NCI-H82 (cell line): ENCODE results near the gene ARHGAP18.

Source experiments
- DNase-seq: peaks from one replicate; lab custom pipeline; 2025; lab: John Stamatoyannopoulos, UW

Gene ARHGAP18, protein sequence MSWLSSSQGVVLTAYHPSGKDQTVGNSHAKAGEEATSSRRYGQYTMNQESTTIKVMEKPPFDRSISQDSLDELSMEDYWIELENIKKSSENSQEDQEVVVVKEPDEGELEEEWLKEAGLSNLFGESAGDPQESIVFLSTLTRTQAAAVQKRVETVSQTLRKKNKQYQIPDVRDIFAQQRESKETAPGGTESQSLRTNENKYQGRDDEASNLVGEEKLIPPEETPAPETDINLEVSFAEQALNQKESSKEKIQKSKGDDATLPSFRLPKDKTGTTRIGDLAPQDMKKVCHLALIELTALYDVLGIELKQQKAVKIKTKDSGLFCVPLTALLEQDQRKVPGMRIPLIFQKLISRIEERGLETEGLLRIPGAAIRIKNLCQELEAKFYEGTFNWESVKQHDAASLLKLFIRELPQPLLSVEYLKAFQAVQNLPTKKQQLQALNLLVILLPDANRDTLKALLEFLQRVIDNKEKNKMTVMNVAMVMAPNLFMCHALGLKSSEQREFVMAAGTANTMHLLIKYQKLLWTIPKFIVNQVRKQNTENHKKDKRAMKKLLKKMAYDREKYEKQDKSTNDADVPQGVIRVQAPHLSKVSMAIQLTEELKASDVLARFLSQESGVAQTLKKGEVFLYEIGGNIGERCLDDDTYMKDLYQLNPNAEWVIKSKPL

DNA sequence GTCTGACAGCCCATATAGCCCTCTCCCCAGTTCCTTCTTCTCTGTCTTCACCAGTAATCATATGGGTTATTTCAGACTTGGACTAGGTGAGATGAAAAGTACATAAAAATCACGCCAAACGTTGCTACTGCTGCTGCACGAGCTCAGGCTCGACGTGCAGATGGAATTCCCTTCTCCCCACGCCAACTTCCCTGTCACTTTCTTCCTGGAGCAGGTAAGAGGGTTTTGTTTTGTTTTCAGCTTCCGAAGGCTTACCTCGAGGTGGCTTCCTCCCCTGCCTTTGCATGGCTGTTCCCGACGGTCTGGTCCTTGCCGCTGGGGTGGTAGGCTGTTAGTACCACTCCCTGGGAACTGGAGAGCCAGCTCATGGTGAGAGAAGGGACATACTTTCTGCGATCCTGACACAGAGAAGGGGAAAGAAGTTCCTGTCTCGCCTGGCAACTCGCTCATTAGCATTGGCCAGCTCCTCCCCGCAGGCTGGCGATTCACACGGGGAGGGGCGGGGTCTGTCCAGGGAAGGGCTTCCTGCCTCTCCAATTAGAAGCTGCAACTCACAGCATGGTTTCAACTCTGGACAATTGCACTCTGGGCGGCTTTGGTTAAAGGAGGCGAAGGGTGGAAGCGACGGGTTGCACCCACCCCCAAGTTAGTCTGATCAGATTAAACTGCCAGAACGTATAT, at the start of gene ARHGAP18:
TSS of gene ARHGAP18 (minus strand) at position 409 of the 681 bp plus-strand sequence. CDS start at position 368, 41 bp downstream.
- DNase-seq: peak; percentile 97

DNA sequence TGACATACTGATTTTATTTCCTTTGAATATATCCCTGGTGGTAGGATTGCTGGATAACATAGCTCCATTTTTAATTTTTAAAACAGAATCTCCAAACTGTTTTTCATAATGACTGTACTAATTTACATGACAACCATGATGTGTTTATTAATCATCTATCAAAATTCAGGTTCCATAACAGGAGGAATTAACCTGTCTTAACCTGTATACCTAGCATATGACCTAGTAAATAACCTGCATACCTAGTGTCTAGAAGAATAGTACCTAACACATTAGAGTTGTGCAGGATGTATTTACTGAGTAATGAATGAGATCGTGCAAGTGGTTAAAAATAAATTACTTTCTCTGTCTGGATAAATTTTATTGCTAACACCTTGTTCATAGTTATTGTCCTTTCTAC, 45.8 kb upstream of the ARHGAP18 start:
- DNase-seq: no peak

DNA sequence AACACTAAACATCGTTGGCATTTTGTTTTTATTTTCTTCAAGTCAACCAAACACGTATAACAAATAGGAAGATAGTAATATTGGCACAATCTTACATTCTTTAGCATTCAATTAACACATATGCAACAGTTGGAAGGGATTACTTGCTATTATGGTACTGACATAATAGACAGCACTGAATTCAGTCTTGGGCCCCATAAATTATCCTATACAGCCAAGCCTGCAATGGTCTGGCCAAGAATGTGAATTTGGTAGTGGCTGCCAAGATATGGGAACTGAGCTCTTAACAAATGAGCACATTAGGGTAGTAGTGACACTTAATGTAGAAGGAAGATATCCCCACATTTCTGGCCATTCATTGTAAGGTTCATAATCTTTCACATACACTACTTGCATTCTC, 44.8 kb upstream of the ARHGAP18 start:
- no peak for DNase-seq

DNA sequence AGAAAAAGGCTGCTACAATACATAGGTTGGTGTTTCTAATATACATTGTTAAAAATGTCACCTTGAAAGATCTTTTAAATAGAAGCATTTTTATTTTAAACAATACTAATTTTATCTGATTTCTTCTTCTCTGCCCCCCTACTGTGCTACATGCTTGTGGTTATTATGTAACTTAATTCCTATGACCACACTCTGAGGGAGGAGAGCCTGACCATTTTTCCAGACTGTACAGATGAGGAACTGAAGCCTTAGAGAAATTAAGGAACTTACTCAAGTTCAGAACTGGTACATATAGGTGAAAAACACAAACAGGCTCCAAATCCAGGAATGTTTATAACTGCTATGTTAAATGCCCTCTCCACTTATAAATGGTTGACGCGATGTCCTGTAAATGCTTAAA, 43.4 kb upstream of the ARHGAP18 start:
- DNase-seq: no peak

DNA sequence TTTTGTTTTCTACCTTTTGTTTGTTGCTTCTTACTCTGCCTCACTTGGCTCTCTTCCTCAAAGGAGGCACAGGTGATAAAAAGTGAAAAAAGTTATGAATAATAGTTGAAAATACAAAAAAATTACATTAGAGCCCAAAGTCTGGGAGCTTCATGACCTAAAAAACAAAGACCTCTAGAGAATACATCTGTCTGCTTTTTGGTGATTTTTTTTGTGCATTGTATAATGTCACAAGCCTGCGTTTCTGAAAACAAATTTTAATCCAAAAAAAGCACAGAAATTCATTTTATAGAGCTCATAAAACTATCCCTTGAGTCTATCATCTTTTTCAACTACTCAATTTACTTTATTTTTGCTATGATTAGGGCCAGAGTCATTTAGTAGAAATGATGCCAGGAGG, 41.4 kb upstream of the ARHGAP18 start:
- no peak for DNase-seq

DNA sequence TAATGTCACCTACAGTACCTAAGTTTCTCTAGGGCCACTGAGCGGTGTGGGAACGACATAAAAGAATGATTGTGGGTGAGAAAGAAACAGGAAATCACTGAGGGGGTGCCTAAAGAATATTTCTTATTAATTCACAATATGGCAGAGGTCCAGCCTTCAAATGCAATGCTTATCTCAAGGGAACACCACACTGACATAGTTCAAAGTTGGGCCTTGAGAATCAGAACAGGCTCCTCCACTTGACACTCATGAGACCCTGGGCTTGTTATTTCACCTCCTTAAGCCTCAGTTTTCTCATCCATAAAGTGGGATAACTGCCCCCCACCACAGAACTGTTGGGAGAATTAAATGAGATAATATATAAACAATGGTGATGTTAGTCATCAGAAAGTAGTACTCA, 40.4 kb upstream of the ARHGAP18 start:
- DNase-seq: no peak

DNA sequence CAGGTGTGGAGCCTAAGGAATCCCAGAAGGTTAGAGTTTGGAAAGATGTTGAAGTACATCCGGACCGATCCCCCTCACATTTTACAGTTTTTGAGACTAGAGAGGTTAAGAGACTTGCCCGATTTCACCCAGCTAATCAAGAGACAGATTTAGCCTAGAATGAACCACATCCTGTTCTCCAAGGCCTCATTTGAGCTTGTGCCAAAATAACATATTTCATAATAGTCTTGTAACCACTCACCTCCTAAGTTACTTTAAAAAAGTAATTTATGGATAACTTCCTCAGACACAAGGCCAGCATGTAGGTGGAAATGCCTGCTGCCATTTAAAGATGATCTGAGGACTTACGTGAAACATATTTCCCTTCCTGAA, 39.8 kb upstream of the ARHGAP18 start:
- no peak for DNase-seq

DNA sequence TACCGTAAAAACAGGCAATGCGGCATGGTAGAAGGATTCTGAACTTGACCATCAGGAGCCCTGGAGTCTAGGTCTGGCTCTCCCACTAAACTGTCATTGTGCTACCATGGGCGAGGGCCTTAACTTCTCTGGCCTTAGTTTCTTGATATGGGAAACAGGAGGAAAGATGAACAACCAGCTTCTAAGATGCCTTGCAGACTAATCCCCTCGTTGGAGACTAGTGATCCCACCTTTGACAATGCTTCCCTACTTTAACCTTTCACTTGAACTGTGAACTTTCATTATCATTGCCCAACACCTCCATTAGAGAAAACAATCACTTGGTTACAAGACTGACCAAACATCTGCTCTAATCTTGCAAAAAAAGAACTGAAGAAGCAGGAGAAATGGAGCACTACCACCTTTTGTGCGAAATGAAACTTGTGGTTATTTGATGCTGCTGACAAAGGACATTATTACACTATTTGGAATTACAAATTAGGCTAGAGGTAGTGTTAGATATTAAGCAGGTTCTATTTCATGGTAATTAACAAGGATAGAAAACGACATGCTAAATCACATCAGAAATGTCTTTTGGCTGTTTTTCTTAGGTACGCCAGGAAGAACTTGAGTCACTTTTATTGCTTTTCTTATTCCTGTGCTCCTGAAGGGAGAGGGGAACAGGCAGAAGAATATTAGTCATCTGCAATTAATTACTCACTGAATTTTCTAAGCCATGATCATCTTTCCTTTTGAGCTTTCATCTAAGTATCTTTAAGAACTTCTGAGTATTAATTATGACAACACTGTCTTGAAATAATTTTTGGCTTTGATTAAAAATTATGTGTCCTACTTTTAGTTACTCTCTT, 39.1 kb upstream of the ARHGAP18 start:
- no peak for DNase-seq

DNA sequence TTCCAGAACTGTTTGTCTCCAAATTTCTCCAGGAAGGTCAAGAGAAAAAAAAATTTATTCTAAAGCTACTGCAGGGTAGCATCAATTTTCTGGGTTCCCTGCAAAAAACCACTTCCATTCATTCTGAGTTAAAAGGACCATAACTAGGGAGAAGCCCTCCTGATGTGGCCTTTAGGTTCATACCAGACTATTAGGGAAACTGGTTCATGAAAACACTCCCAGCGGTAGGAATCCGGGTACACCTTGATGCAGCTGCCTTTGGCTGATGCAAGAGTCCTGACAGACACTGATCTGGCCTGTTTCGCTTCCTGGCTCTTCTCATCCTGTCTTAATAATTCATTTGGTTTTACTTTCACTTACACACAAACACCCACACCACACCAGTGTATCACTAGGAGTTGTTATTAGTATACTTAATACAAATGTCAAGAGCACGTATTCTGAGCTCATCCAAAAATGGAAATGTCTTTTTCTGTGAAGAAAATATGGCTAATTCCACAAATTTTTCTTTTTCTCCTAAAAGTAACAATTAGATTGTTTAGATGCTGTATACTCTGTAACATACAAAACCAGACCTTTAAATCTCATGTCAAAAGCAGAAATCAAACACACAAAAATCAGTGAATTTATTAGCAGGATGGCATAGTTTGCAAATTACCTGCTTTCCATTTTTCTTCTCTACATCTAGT, 38.4 kb upstream of the ARHGAP18 start:
- no peak for DNase-seq

DNA sequence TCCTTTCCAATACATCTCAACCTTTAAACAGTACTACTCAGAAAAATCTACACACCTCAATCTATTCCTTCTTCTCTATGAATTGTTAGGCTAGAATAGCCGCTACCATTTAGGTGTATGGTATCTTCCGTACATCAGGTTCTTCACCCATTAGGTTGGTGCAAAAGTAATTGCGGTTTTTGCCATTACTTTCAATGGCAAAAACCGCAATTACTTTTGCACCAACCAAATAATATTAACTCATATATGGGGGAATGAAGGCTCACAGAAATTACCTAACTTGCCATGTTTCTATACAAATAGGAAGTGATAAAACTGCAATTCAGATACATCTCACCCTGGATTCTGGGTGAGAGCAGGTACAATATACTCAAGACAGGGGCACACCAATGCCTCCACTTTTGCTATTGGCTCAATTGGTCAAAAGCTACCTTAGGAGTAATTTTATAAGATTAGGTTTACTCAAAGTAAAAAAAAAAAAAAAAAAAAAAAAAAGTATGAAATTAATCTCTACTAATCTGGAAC, 37.7 kb upstream of the ARHGAP18 start:
- no peak for DNase-seq

DNA sequence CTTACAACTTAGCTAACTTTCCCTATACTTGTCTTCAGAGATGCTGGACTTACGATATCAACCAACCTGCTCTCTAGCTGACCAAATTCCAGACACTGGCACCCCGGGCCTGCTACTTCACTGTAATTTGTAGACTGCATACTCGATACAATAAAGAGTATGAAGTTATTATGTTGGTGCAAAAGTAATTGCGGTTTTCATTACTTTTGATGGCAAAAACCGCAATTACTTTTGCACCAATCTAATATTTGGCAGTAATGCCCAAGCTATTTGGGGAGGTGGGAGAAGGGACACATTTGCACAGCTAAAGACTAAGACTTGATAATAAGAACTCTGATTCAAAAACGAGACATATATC, 34.9 kb upstream of the ARHGAP18 start:
- no peak for DNase-seq

DNA sequence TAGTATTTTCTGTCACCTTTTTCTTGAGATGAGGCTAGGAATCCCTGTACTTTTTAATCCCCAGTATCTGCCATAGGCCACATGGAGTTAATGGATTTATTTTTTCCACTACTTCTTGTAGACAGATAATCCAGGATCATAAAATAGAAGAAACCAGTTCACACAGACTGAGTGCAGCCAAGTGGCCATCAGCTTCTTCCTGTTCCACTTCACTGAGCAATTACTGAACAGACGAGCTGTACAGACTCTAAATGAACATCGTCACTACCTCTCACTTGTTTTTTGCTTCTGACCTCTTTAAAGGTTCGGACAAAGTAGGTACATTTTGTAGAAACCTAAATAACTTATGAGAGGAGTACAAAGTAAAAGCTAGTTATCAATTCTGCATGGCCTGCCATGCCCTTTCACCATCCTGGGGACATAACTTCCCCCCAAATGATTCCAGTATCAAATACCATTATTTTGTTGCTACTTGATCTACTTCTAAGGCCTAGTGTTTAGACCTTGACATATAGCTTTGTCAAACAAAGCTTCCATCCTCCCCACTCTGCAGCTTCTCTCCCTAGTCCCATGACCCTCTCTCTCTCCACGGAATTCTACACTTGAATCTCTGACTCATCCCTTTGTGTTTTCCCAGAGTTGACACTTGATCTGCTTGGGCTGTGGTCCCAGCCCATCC, 34.4 kb upstream of the ARHGAP18 start:
- peak; percentile 75 for DNase-seq

DNA sequence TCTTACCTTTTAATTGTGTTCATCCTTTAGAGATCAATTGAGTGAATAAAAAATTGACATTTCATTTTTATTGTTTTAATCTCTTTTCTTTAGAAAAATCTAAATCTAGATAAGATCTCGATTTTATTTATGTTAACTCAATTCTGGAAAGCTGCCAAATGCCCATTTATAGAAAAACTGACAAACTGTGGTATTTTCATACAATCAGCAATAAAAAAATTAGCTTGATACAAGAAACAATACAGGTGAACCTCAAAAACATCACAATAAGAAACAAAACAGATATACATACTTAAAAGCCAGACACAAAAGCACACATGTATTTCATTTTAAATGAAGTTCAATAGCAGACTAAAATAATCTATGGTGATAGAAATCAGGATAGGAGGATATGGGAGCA, 30.0 kb upstream of the ARHGAP18 start:
- no peak for DNase-seq

DNA sequence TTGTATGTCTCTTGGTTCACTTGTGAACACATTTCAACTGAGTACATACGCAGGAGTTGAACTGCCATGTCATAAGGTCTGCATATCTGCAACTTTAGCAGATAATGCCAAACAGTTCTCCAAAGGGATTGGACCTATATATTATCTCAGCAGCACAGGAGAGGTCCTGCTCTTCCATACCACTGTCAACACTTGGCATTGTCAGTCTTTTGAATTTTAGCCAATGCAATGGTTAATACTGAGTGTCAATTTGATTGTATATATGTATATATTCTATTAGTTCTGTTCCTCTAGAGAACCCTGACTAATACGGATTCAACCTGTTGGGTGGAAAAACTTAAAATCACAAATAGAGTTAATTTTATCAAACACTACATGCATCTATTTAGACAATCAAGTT, 26.1 kb upstream of the ARHGAP18 start:
- DNase-seq: no peak

DNA sequence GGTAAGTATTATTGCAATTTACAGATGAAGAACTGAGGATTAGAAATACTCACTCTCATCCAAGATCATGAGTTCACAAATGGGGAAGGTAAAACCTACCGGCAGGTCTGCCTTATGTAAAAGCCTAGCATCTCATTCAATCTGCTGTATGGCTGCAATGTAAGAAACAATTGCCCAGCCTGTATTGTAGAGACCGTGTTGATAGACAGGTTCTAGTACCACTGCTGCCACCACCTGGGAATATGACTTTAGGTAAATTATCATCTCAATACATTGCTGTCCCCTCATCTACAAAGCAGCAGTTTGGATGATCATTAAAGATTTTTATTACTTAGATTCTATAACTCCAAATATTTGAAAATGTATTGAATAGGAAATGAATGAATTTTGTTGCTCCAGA, 23.3 kb upstream of the ARHGAP18 start:
- no peak for DNase-seq

DNA sequence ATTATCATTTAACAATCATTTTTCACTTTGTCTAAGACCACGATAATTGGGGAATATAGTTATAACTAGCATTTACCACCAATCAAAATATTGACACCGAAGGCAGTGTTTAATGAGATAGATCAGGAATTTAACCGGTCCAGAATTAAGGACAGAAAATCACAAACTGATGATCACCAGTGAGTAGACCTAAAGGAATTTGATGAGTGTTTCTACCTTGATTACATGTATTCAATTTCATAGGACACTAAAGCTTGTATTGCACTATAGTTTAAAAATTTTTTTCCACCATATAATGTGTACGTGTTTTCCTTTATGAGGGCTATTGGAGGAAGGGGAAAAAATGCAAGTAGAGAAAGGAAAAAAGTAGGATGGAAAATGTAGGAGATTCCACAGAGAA, 22.6 kb upstream of the ARHGAP18 start:
- DNase-seq: no peak

DNA sequence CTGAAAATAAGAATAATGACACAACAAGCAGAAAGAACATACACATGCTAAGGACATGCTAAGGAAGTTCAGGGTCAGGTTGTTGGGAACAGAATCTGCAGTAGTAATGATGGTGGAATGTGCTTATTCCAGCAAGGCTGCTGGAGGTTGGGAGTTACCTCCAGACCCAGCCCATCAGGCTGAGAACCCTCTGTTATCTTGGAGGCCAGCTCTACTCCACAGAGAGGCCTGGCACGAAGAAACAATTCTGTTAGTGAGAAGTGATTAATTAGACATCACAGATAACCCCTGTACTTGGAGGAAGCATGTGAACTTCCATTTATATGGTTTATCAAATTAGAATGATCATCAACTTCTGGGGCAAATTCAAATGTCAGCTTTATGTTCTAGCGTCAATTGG, 22.1 kb upstream of the ARHGAP18 start:
- DNase-seq: no peak

DNA sequence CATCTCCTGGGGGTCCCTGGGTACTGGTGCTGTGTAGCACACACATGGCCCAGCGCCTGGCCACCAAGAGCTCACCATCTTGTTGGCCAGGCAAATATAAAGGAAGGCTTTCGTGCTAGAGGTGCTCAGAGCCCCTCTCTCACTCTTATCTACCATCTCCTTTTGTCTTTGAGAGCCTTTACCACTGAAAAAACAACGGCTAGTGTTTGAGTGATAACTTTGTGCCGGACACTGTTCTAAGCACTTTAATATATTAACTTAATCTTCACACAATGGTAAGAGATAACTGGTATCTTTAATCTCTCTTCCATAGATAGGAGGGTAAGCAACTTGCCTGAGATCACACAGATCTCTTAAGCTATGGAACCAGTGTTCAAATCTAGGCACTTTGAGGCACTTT, 21.5 kb upstream of the ARHGAP18 start:
- no peak for DNase-seq

DNA sequence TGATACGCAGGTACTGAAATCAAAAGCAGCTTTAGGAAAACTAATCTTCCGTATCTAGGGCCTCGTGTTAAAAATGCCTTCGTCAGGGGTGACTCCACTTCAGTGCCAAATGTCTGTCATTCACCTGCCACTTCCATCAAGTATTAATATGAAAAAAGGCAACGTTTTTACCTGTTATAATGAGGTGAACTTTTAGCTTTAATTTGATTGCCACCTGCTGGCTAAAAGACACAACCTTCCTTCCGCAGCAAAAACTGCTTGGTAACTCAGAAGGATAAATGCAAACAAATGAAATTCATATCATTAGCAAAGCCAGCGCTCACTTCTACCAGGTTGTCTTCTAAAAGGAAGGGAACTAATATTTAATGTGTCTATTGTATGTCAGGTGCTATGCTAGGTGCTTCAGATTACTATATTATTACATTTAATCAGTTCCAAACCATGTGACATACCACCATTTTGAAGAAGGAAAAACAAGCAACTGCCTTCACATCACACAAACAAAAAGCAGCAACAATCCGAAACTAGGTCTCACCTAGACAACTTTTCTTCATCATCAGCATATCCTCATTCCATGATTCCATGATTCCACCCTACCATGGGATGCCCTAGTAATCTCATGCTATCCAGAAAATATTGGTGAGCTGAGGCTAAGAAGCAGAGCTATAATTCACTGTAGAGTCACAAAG, 20.6 kb upstream of the ARHGAP18 start:
- peak; percentile 32 for DNase-seq

DNA sequence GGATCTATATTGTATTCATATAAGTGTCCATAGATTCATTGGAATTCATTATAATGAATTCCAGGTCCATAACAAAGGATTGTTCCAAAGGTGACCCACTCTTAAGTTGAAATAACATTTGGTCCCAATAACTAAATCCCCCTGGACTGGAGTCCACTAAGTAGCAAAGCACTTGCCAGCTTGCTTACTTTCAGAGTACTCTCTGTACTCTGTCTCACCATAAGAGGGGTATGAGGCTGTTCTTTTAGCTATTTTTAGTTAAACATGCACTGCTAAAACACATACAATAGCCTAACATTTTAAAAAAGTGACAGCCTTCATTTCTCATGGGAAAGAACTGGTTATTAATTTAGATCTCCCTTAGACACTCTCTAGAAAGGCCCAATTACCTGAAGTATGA, 16.7 kb upstream of the ARHGAP18 start:
- no peak for DNase-seq
